HepG2 (cell line): ENCODE results near the gene CDR2L. TPM values are rescaled to one million over a fixed set of nuclear protein-coding genes. Genes with fewer than 3 reads are reported as not detected.

Source experiments
- GATAD1 ChIP-seq: IDR thresholded peaks from 2 replicates; pipeline ENCODE4 v1.6.1; 2016; ENCODE audit warnings: missing genetic modification reagents, missing compliant biosample characterization
- GZF1 ChIP-seq: sonication (generic); formaldehyde crosslinking; IDR thresholded peaks from 2 replicates; pipeline ENCODE4 v1.5.1; 2020; ENCODE audit warnings: mild to moderate bottlenecking, missing genetic modification reagents
- RAD21 ChIP-seq: fragments of 450-650 bp; formaldehyde crosslinking; IDR thresholded peaks from 2 replicates; pipeline ENCODE4 v1.5.0; 2020; ENCODE audit warnings: mild to moderate bottlenecking
- RFXANK ChIP-seq: IDR thresholded peaks from 2 replicates; pipeline ENCODE4 v1.6.1; 2016
- RXRB ChIP-seq: IDR thresholded peaks from 2 replicates; pipeline ENCODE4 v1.6.1; 2016; ENCODE audit warnings: borderline replicate concordance, missing genetic modification reagents, missing compliant biosample characterization
- SOX5 ChIP-seq: IDR thresholded peaks from 2 replicates; pipeline ENCODE4 v1.6.1; 2016; ENCODE audit warnings: borderline replicate concordance
- SUZ12 ChIP-seq: fragments of 150-350 bp; IDR thresholded peaks from 2 replicates; pipeline ENCODE4 v1.6.1; 2014; ENCODE audit warnings: low read depth, low read length
- TAF15 ChIP-seq: fragments of 200-400 bp; formaldehyde crosslinking; IDR thresholded peaks from one replicate; pipeline ENCODE4 v1.6.1; 2018; ENCODE audit warnings: mild to moderate bottlenecking, low read depth, low read length; ENCODE audit not compliant: poor library complexity, severe bottlenecking
- TRIM24 ChIP-seq: sonication (generic); formaldehyde crosslinking; IDR thresholded peaks from 2 replicates; pipeline ENCODE4 v1.8.0; 2022; ENCODE audit warnings: mild to moderate bottlenecking, missing genetic modification reagents
- ZBTB38 ChIP-seq: sonication (generic); formaldehyde crosslinking; IDR thresholded peaks from 2 replicates; pipeline ENCODE4 v1.5.1; 2020; ENCODE audit warnings: mild to moderate bottlenecking, missing genetic modification reagents
- ZFP90 ChIP-seq: sonication (generic); formaldehyde crosslinking; IDR thresholded peaks from 2 replicates; pipeline ENCODE4 v1.8.0; 2022; ENCODE audit warnings: missing genetic modification reagents, mild to moderate bottlenecking, inconsistent platforms, borderline replicate concordance
- ZNF253 ChIP-seq: sonication (generic); formaldehyde crosslinking; IDR thresholded peaks from 2 replicates; pipeline ENCODE4 v1.8.0; 2022; ENCODE audit warnings: mild to moderate bottlenecking, missing genetic modification reagents, borderline replicate concordance
- ZNF672 ChIP-seq: sonication (generic); formaldehyde crosslinking; IDR thresholded peaks from 2 replicates; pipeline ENCODE4 v1.8.1; 2022; ENCODE audit warnings: missing genetic modification reagents
- ZNF768 ChIP-seq: sonication (generic); formaldehyde crosslinking; IDR thresholded peaks from 2 replicates; pipeline ENCODE4 v1.4.0; 2020; ENCODE audit warnings: missing genetic modification reagents
- ZNF83 ChIP-seq: sonication (generic); formaldehyde crosslinking; IDR thresholded peaks from 2 replicates; pipeline ENCODE4 v1.4.0; 2020; ENCODE audit warnings: missing genetic modification reagents, mild to moderate bottlenecking, borderline replicate concordance
- polyA plus RNA-seq, 8 experiments: library from polyadenylated mRNA; depleted of rRNA in 3 of 8; stranded (reverse) in 7 of 8; unstranded in 1 of 8; fragments of >200 nt; fragmentation: Illumina TruSeq in 4 of 8; extraction: Trizol in 4 of 8; gene quantifications; 2 replicates each; pipeline versions ENCODE4 v1.2.1 to v1.2.3, GENCODE V29; 2011 to 2016; ENCODE audit warnings: low read depth in 4 of 8, missing spikeins in 1 of 8, mixed read lengths in 1 of 8; ENCODE audit not compliant: insufficient read depth in 1 of 8
- total RNA-seq, 5 experiments: library from RNA; depleted of rRNA; stranded (reverse); fragments of >200 nt; fragmentation: Illumina TruSeq; extraction: Trizol; gene quantifications; 2 replicates each; pipeline ENCODE4 v1.2.3, GENCODE V29; 2016; ENCODE audit warnings: low read depth in 1 of 5
- TF ChIP-seq, protein P1 (sequence below): sonication (generic); formaldehyde crosslinking; IDR thresholded peaks from 2 replicates; pipeline ENCODE4 v1.8.0; 2022; ENCODE audit warnings: mild to moderate bottlenecking, missing genetic modification reagents, moderate library complexity
- TF ChIP-seq, protein P2 (sequence below): sonication (generic); formaldehyde crosslinking; IDR thresholded peaks from 2 replicates; pipeline ENCODE4 v1.4.0; 2020; ENCODE audit warnings: mild to moderate bottlenecking, missing genetic modification reagents
- TF ChIP-seq, protein P3 (sequence below): sonication (generic); formaldehyde crosslinking; IDR thresholded peaks from 2 replicates; pipeline ENCODE4 v1.4.0; 2020; ENCODE audit warnings: mild to moderate bottlenecking, missing genetic modification reagents
- TF ChIP-seq, protein P4 (sequence below): sonication (generic); formaldehyde crosslinking; IDR thresholded peaks from 2 replicates; pipeline ENCODE4 v1.8.1; 2023; ENCODE audit warnings: mild to moderate bottlenecking, missing genetic modification reagents, borderline replicate concordance
- TF ChIP-seq, protein P5 (sequence below): sonication (generic); formaldehyde crosslinking; IDR thresholded peaks from 2 replicates; pipeline ENCODE4 v1.4.0; 2020; ENCODE audit warnings: missing genetic modification reagents

CDR2L gene
- total and polyA plus RNA-seq, 2 of the 13 experiments (the other 11 are each of a cell fraction or from before 2014, with no cell fraction given): 1.9 to 2.1 TPM

DNA sequence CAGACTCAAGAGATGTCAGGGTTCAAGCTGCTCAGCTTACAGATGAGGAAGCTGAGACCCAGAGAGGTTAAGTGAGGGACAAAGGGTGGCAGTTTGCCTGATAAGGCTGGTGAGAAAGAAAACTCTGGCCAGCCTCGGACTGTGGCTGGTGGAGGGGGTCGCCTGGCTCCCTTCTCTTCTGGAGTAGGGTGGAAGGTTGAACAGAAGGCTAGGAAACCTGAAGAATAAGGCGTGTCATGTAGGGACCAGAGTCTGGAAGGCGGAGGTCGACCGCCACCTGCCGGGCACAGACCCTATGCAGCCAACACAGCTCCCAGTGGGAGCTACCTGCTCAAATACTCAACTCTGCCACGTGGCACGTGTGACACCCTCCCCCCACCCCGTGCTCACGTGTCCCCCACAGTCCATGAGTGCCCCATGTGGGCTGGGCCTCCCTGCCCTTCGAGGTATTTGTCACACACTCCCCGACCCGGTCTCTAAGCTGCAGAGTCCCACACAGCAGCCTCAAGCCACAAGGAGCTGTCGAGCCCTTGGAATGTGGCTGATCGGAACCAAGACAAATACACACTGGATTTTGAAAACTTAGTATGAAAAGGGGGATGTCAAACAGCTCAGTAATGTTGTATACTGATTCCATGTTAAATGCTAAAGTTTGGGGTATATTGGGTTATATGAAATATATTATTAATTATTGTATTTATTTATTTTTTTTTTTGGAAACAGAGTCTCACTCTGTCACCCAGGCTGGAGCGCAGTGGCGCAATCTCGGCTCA lies 26.7 kb upstream of the CDR2L start (continued):
- TF ChIP-seq, protein P1, sequence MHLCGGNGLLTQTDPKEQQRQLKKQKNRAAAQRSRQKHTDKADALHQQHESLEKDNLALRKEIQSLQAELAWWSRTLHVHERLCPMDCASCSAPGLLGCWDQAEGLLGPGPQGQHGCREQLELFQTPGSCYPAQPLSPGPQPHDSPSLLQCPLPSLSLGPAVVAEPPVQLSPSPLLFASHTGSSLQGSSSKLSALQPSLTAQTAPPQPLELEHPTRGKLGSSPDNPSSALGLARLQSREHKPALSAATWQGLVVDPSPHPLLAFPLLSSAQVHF (CRISPR knock-in tag): peak; percentile 62; the same call in 1 of the 2 replicates
- TF ChIP-seq ZBTB38 (CRISPR knock-in tag) (peak; percentile 51; the same call in 1 of the 2 replicates), RXRB (CRISPR knock-in tag) (peak; percentile 52), GATAD1 (CRISPR knock-in tag) (peak; percentile 64), RAD21 (peak; percentile 88), TAF15 (no peak), ZNF672 (peak; percentile 48; the same call in 1 of the 2 replicates), ZNF253 (no peak; the same call in 1 of the 2 replicates), RFXANK (no peak), SUZ12 (no peak), TRIM24 (no peak), ZNF83 (CRISPR knock-in tag) (0 out of 2 replicates have a peak, but pooled peaks have one; percentile 30), ZFP90 (peak; percentile 57; the same call in 1 of the 2 replicates), ZNF768 (CRISPR knock-in tag) (peak; percentile 65; the same call in 1 of the 2 replicates), GZF1 (0 out of 2 replicates have a peak, but pooled peaks have one; percentile 35), SOX5 (CRISPR knock-in tag) (peak; percentile 66; the same call in 1 of the 2 replicates)
- TF ChIP-seq, protein P2, sequence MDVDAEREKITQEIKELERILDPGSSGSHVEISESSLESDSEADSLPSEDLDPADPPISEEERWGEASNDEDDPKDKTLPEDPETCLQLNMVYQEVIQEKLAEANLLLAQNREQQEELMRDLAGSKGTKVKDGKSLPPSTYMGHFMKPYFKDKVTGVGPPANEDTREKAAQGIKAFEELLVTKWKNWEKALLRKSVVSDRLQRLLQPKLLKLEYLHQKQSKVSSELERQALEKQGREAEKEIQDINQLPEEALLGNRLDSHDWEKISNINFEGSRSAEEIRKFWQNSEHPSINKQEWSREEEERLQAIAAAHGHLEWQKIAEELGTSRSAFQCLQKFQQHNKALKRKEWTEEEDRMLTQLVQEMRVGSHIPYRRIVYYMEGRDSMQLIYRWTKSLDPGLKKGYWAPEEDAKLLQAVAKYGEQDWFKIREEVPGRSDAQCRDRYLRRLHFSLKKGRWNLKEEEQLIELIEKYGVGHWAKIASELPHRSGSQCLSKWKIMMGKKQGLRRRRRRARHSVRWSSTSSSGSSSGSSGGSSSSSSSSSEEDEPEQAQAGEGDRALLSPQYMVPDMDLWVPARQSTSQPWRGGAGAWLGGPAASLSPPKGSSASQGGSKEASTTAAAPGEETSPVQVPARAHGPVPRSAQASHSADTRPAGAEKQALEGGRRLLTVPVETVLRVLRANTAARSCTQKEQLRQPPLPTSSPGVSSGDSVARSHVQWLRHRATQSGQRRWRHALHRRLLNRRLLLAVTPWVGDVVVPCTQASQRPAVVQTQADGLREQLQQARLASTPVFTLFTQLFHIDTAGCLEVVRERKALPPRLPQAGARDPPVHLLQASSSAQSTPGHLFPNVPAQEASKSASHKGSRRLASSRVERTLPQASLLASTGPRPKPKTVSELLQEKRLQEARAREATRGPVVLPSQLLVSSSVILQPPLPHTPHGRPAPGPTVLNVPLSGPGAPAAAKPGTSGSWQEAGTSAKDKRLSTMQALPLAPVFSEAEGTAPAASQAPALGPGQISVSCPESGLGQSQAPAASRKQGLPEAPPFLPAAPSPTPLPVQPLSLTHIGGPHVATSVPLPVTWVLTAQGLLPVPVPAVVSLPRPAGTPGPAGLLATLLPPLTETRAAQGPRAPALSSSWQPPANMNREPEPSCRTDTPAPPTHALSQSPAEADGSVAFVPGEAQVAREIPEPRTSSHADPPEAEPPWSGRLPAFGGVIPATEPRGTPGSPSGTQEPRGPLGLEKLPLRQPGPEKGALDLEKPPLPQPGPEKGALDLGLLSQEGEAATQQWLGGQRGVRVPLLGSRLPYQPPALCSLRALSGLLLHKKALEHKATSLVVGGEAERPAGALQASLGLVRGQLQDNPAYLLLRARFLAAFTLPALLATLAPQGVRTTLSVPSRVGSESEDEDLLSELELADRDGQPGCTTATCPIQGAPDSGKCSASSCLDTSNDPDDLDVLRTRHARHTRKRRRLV: no peak
- TF ChIP-seq, protein P3, sequence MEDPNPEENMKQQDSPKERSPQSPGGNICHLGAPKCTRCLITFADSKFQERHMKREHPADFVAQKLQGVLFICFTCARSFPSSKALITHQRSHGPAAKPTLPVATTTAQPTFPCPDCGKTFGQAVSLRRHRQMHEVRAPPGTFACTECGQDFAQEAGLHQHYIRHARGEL (CRISPR knock-in tag): no peak
- TF ChIP-seq, protein P4, sequence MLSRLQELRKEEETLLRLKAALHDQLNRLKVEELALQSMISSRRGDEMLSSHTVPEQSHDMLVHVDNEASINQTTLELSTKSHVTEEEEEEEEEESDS: peak; percentile 69; the same call in 1 of the 2 replicates
- TF ChIP-seq, protein P5, sequence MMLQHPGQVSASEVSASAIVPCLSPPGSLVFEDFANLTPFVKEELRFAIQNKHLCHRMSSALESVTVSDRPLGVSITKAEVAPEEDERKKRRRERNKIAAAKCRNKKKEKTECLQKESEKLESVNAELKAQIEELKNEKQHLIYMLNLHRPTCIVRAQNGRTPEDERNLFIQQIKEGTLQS (CRISPR knock-in tag): no peak
